AG10803 (cell line): ENCODE measurements around the gene PPP2R3A.
A peak's percentile ranks its signal among the peaks of the same experiment; 100 is the strongest.

Experiments used
- DNase-seq: peaks from one replicate; pipeline ENCODE4 v3.0.0; 2010; ENCODE audit warnings: low read depth
- H3K4me3 ChIP-seq: 2 replicates; pipeline ENCODE4 v1.5.1; 2011; ENCODE audit warnings: mild to moderate bottlenecking, low read length, control low read depth
- TF ChIP-seq, protein P1 (sequence below): conservative IDR thresholded peaks from 2 replicates; pipeline ENCODE4 v1.5.1; 2011; ENCODE audit warnings: mild to moderate bottlenecking, low read length, control low read depth, inconsistent platforms

PPP2R3A gene

DNA sequence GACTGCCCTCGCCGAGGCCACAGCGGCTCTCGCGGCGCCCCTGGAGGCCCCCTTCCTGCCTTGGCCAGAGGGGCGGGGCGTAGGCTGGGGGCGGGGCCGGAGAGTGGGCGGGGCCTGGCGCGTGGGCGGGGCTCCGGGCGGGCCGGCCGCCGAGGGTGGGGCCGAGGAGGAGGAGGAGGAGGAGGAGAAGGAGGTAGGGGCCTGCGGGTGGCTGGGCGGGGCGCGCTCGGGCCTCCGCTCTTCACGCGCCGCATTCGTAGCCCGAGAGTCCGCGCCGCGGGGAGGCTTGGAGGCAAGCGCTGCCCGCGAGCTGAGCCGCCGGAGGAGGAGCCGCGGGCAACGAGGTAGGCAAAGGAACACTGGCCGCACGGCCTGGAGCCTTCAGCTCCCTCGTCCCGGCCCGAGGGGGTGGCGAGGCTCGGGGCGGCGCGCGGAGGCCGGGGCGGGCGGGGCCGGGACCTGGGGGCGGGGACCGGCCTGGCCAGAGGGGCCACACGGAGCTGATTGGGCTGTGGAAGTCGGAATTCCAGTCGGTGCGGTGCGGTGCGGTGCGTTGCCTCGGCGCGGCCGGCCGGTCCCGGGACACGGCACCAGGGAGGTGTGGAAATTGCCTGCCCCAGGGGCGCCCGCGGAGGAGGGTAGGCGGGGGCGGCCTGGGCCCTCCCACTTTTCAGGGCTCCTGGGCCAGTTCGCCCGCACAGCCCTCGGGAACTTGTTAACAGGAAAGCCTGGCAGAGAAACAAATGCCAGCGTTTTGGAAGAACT lies at the start of gene PPP2R3A:
PPP2R3A (plus strand) TSS at position 223 of the 765 bp plus-strand sequence. CDS start 35,771 bp downstream, outside the sequence.
- TF ChIP-seq, protein P1, sequence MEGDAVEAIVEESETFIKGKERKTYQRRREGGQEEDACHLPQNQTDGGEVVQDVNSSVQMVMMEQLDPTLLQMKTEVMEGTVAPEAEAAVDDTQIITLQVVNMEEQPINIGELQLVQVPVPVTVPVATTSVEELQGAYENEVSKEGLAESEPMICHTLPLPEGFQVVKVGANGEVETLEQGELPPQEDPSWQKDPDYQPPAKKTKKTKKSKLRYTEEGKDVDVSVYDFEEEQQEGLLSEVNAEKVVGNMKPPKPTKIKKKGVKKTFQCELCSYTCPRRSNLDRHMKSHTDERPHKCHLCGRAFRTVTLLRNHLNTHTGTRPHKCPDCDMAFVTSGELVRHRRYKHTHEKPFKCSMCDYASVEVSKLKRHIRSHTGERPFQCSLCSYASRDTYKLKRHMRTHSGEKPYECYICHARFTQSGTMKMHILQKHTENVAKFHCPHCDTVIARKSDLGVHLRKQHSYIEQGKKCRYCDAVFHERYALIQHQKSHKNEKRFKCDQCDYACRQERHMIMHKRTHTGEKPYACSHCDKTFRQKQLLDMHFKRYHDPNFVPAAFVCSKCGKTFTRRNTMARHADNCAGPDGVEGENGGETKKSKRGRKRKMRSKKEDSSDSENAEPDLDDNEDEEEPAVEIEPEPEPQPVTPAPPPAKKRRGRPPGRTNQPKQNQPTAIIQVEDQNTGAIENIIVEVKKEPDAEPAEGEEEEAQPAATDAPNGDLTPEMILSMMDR: no peak
- peak within 1 kb of the TSS; percentile 80 for H3K4me3 ChIP-seq
- DNase-seq: peak; percentile 84

- no peak overlapping the region for H3K4me3 ChIP-seq
- TF ChIP-seq, protein P1: no peak
- no peak for DNase-seq
These were observed 49.2 kb upstream of the PPP2R3A start for GRCh38 chr3:135916310-135916709.

GRCh38 chr3:135917076-135917475 lies 48.5 kb upstream of the PPP2R3A start:
- DNase-seq: peak; percentile 15
- TF ChIP-seq, protein P1: no peak

GRCh38 chr3:135917927-135918597 lies 47.5 kb upstream of the PPP2R3A start:
- no peak for DNase-seq
- no peak overlapping the region for H3K4me3 ChIP-seq
- TF ChIP-seq, protein P1: no peak

More at GRCh38 chr3:135917076-135917475, 48.5 kb upstream of the PPP2R3A start:
- no peak overlapping the region for H3K4me3 ChIP-seq

GRCh38 chr3:135918600-135918999 lies 46.9 kb upstream of the PPP2R3A start:
- TF ChIP-seq, protein P1: peak; percentile 68
- peak; percentile 66 for DNase-seq

GRCh38 chr3:135920275-135920674 lies 45.3 kb upstream of the PPP2R3A start:
- no peak overlapping the region for H3K4me3 ChIP-seq
- TF ChIP-seq, protein P1: no peak
- no peak for DNase-seq

More at GRCh38 chr3:135918600-135918999, 46.9 kb upstream of the PPP2R3A start:
- H3K4me3 ChIP-seq: no peak overlapping the region

DNA sequence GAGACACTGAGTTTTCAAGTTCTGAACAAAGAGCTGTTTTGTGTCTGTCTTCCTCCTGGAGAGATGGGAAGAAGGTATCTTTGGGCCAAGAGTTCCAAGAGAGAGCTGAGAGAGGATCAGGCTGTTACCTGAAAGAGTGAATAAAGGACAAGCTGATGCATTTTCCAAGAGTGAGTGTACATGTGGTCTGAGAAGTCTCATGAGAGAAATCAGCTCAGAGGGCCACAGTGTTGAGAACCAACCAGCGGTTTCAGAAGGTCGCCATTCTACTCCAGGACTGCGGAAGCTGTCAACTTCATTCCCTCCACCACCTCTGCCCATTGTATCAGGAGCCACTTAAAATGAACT lies 42.7 kb upstream of the PPP2R3A start:
- no peak for DNase-seq
- no peak overlapping the region for H3K4me3 ChIP-seq
- TF ChIP-seq, protein P1: no peak
